GM19099 (cell line): Measurements from ENCODE around the gene KIF7.

Experiments
- POLR2A ChIP-seq: IDR thresholded peaks from 3 replicates; pipeline ENCODE4 v1.6.1; 2011; ENCODE audit warnings: low read depth; ENCODE audit not compliant: insufficient read length; ENCODE audit errors: extremely low read depth

The KIF7 gene

DNA sequence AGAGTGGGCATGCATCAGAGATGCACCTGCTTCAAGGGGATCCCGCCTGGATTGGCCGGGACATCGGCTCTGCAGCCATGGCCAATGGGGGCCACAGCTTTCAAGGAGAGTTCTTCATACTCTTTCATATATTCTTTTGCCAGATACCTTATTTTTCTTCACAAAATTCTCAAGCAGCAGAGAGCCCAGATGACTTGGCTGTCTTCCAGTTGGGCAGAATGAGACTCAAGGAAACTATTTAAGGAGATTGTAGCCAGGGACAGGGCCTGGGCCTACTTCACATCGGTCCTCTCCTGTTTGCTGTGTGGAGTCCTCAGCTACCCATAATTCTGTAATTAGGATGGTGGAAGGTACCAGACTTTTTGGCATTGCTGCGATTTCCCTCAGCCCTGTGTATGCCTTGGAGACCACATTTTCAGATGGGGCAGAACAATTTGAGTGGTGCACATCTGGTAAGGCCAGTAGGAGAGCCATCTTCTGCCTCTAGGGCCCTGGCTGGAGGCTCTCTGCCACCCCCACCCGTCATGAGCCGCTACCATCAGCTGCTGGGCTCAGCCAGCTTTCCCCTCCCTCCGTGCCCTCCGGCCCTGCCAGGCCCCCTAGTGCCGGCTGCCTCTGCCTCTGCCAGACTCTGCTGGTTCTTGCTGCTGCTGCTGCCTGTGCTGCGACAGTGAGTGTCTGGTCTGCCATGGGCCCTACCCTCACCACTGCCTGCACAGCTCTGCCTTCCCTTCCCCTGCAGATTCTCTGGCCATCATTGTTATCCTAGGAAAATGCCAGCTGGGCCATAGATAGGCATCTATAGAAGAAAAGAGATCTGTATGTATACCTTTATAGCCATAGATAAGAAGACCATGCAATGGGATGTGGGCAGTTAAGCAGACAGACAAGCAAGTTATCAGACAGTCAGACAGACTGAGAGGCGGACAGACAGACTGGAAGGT lies 17.2 kb upstream of the KIF7 start:
- no peak for TF ChIP-seq POLR2A

DNA sequence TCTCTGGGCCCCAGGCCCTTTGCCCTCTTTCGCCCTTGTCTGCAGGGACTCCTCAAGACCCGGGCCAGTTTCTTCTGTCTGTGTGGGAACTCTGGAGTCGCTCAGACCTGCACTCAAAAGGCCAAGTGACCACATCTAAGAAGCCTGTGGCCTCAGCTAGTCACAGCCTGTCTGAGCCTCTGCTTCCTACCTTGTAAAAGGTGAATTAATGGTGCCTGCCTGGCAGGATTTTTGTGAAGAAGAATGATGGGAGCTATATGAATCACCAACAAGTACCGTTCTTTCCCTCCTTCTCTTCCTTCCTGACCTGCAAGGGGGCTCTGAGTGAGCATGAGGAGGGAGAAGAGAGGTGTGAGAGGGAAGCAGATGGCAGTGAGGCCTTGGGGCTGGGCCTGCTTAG lies 16.4 kb upstream of the KIF7 start:
- TF ChIP-seq POLR2A: no peak

DNA sequence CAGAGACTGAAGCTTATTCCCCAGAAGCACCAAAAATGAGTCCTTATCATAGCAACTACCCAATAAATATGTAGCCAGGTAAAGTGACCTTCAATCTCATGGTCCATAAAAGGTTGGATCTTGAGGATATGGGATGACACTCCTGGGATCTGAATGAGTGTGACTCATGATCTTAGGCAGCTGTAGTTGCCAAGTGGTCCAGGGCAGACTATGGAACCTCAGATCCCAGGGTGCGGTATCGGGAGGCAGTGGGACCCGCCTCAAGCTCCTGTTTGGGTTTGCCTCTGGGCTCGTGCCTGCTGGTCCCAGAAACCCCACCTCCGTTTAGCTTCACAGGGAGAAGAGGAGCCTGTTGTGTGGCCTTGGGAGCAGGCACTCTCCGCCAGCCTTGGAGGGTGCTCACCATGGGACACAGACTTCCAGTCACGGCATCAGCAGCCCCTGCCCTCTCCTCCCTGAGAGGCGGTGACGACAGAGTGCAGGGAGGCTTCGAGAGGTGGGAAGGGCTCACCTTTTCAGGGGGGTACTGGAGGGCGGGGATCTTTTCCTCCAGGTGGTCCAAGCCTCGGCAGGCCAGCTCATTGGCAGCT lies 15.8 kb upstream of the KIF7 start:
- TF ChIP-seq POLR2A: no peak

DNA sequence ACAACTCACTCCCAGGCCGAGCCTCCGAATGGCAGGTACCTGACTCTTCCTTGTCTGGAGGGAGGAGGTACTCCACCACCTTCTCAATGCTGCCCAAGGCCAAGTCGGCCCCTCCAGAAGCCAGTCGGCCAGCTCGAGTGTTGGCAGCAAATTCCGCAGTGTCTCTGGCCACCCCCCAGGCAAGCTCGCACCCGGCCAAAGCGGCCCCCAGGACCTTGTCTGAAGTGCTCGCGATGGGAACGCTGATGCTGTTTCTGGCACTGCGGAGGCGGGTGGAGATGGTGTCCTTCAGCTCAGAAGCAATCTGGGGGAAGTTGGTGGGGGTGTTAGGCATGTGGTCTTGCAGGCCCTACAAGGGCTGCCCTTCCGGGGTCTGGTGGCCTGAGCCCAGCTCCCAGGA lies 14.7 kb upstream of the KIF7 start:
- no peak for TF ChIP-seq POLR2A

DNA sequence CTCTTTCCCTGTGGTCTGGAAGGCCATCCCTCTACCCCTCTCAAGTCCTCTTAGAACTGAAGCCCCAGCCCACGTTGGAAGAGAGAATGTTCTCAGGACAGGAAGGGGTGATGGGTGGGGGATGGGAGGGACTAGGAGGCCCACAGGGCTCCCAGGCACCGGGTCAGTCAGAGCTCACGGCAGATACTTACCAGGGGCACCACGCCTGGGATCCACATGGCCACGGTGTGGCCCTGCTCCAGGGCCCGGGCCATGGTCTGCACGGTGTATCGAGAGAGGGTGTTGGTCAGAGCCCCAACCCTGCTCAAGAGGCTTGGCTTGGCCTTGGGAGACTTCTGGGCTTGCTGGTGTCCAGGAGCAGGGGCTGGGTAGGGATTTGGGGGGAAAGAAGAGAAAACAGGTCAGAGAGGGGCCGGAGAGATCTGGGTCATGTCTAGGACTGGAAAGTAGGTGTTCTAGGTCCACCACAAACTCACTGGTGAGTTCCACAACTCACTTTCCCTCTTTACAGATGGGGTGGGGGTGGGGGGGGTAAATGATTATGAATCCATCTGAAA lies 14.1 kb upstream of the KIF7 start:
- TF ChIP-seq POLR2A: no peak

DNA sequence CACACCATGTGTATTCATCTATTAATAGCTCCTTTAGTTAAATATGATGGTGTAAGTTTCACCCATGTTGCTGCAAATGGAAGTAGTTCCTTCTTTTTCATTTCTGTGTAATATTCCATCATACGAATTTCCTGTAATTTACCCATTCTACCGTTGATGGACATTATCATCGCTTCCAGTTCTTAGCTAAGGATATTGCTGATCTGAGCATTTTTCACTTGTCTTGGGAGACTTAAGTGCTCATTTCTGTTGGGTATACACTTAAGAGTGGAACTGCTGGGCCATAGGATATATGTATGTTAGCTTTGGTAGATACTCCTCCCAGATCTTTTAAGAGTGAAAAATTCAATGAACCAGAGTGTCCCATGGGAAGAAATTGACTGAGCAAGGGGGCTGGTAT lies 12.9 kb upstream of the KIF7 start:
- no peak for TF ChIP-seq POLR2A

DNA sequence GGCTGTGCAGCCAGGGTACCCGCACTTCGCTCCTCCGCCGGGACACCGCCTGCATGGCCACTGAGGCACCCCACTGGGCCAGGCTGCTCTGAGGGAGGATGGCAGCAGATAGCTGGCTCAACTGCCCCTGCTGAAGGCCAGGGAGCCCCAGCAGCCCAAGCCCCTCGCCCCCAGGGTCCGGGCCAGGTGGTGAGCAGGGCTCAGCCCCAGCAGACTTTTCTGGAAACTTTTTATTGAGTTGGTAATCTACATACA lies 12.4 kb upstream of the KIF7 start:
- no peak for TF ChIP-seq POLR2A

DNA sequence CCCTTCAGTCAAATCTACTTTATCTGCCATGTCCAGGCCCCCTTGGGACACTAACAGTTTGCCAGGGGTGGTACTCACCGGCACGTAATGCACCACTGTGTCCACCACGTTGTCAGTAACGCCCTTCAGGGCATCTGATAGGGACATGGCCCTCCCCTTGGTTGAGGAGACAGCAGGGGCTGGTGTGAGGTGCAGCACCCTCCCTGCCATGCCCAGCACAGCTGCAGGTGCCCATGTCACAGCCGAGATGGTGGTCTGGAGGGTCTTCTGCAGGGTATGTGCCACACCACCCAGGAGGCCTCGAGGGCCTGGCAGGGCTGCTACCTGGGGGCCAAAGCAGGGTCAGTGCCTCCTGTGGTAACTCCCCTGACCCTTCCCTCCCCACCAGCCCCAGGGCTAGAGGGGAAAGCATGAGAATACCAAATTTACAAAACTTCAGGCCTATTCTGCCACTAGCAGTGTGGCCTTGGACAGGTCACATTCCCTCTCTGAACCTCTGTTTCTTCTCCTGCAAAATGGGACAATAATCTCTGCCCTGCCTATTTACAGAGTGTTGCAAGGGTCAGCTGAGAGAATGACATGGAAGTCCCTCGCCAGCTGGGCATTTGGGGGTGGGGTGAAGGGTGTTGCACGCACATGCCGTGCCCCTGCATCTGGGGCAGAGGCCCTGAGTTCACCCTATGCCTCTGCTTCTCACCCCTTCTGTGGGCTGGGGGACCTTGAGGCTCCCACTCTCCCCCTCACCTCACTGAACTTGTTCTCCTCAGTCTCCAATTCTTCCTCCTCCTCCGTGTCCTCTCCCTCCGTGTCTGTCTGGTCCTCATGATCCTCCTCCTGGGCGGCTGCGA lies 11.8 kb upstream of the KIF7 start:
- TF ChIP-seq POLR2A: no peak

DNA sequence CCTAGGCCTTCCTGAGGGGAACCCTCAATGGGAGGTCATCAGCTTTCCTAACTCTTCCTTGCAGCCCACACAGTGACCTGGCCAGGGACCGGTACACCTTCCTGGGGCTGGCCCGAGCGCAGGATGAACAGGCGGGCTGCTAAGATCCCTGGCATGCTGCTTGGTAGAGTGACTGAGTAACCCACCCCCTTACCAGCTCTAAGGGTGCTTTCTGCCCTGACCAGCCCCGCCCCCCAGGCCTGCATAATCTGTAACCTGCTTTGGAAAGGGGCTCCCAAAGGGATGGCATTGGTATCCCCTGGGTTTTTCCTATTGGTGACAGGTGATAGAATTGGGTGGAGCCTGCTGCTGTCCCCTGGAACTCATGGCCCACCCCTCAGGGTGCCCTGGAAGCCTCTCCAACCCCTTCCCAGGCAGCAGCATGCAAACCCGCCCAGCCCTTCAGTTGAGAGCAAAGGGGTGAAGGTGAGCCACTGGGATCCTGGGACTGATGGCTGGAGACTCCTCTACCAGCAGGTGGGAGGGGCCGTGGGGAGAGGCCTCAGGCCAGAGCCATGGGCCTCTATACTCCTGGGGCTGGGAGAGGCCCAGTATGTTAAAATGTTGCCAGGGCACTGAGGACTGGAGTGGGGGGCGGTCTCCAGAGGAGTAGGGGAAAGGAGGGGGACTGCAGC lies 11.1 kb upstream of the KIF7 start:
- TF ChIP-seq POLR2A: no peak

DNA sequence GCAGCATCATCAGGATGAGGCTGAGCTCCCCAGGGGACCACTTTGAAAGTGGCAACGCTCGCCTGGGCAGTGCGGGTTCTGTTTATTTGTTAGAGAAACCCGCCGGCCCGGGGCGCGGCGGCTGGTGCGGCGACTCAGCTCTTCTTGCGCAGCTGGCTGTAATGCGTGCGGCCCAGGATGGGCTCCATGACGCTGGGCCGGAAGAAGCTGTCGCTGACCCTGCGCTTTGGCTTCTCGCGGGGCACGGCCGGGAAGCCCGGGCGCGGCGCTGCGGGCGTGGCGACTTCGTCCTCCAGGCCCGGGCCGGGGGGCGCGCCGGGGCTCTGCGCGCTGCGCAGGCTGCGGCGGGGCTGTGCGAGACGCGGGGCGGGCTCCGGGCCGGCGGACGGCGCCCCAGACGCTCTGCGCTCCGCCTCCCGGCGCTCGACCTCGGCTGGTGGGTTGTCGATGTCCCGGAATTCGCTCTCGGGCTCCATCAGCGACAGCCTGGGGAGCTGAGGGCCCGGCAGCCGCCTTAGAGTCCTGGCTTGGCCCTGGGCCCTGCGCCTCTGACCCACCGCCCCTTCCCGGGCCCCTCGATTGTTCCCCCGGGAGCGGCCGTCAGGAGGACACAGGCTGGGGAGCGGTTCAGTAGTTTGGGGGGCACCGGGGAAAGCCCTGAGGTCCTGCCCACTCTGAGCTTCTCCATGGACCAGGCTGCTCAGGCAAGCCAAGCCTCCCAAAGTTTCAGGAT lies 10.3 kb upstream of the KIF7 start:
- TF ChIP-seq POLR2A: no peak

DNA sequence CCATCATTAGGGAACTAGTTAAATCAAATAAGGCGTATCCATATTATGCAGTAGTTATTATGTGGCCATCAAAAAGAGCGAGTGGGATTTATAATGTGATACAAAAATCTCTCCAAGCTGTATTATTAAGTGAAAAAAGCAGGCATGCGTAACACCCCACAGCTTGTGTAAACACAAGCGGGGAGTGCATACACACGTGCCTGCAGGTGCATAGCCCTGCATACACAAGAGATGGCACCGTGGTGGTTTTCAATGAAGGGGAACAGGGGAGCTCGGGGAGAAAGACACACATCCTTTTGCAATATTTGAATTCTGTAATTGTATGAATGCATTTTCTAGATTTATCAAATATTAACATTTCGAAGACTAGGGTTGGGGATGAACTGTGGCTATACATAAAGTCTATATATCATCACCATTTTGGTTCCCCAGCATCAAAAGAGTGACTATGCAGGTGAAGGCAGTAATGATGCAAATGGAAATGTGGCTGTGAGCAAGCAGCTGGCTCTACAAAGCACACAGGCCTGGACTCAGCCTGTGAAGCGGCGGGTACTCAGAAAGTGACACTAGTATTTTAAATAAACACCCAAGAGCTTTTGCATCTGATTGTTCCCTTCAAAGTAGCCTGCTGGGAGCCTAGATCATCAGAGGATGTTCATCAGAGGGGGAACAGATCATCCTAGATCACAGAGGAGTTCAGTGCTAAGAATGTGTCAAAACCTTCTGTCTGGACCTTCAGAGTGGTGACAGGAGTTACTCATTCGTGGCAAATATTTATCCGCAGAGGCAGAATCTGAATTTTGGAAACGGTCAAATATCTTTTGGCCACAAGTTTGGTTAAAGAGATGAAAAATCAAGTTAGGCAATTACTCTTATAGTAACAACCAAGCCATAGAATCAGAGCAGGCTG lies 9.4 kb upstream of the KIF7 start:
- TF ChIP-seq POLR2A: no peak

DNA sequence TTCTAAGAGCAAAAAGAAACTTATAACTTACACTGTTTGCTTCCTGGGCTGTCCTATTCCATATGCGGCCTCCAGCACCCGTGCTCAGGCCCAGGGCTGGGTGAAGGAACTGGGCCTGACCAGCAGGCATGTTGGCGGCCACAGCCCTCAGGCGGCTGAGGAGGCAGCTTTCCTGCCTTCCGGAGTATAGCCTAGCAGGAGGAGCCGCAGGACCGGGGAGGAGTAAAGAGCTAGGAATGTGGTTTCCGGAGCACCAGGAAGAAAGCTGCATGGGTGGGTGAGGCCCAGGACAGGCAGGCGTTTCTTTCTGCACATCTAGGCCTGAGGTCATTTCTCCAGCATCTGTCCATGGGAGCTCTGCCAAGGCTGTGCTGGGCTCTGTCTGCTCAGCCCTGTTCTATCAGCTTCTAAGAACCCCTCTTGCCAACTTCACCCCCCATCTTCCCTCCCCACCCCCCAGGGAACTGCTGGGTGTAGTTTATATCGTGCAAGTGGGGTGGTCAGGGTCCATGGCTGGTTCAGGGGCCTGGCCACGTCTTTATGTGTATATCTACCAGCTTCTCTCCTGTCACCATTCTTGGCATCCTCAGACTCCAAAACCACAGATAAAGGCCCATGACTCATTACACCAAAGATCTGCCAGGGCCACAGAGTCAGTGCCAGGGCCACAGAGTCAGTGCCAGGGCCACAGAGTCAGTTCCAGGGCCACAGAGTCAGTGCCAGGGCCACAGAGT lies 7.8 kb upstream of the KIF7 start:
- TF ChIP-seq POLR2A: no peak

DNA sequence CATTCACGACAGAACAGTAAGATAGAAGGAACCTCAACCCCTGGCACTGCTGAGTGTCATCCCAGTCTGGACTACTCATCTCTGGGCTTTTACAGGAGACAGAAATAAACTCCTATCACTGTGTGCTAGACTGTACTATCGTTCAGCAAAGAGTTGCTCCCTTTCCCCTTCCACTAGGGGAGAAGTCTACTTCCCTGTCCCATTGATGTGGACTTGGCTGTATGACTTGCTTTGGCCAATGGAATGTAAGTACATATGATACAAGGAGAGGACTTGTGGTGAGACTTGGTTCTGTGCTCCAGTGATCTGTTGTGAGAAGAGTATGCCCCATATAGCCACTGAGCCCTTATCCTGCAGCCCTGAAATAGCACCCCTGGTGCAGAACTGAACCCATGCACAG lies 5.3 kb upstream of the KIF7 start:
- TF ChIP-seq POLR2A: no peak
